ENCODE measurements around the gene RPL10A.

RPL10A gene

GRCh38 chr6:35443341-35444030 is 24.7 kb upstream of the RPL10A start:
- Histone ChIP-seq H3K27ac (ENCODE audit: low read depth, low read length) (no peak overlapping the region), H3K9me3 (ENCODE audit: control insufficient read depth, insufficient read depth, low read length) (no peaks in the 10 kb centered on the region), H3K79me2 (ENCODE audit: control insufficient read depth, low read length) (no peaks in the 10 kb centered on the region), H3K4me2 (ENCODE audit: low read length) (no peak overlapping the region), H3K9me2 (replicated peaks; ENCODE audit: control insufficient read depth, low read length) (no peaks in the 10 kb centered on the region), H3K36me3 (ENCODE audit: control insufficient read depth, low read length) (no peaks in the 10 kb centered on the region), H3K27me3 (ENCODE audit: control insufficient read depth, low read length) (no peaks in the 10 kb centered on the region), H4K20me1 (ENCODE audit: control insufficient read depth, insufficient read depth, low read depth, low read length) (no peaks in the 10 kb centered on the region), H3K4me1 (ENCODE audit: control insufficient read depth, low read length) (no peaks in the 10 kb centered on the region), H3K4me3 (ENCODE audit: low read length) (no peak overlapping the region), H3F3A (ENCODE audit: control insufficient read depth, insufficient read depth) (no peaks in the 10 kb centered on the region)
- TF ChIP-seq CTCF (IDR thresholded peaks at IDR 0.05; ENCODE audit: low read depth, low read length, poor library complexity, severe bottlenecking) (no peak), EZH2phosphoT487 (IDR thresholded peaks at IDR 0.05; ENCODE audit: borderline replicate concordance, low read length) (no peak)

GRCh38 chr6:35445691-35446090 is 22.5 kb upstream of the RPL10A start:
- Histone ChIP-seq H3K27ac (ENCODE audit: low read depth, low read length) (no peak overlapping the region), H3K36me3 (ENCODE audit: control insufficient read depth, low read length) (no peaks in the 10 kb centered on the region), H3K79me2 (ENCODE audit: control insufficient read depth, low read length) (no peaks in the 10 kb centered on the region), H4K20me1 (ENCODE audit: control insufficient read depth, insufficient read depth, low read depth, low read length) (no peaks in the 10 kb centered on the region), H3K4me2 (ENCODE audit: low read length) (no peak overlapping the region), H3K4me1 (ENCODE audit: control insufficient read depth, low read length) (peaks cover 5% of the 10 kb centered on the region), H3K27me3 (ENCODE audit: control insufficient read depth, low read length) (peaks cover 8% of the 10 kb centered on the region), H3K4me3 (ENCODE audit: low read length) (no peak overlapping the region), H3K9me3 (ENCODE audit: control insufficient read depth, insufficient read depth, low read length) (no peaks in the 10 kb centered on the region), H3F3A (ENCODE audit: control insufficient read depth, insufficient read depth) (0 out of 2 replicates have a peak, but pooled peaks cover 2% of the 10 kb centered on the region), H3K9me2 (replicated peaks; ENCODE audit: control insufficient read depth, low read length) (no peaks in the 10 kb centered on the region)
- TF ChIP-seq CTCF (IDR thresholded peaks at IDR 0.05; ENCODE audit: low read depth, low read length, poor library complexity, severe bottlenecking) (no peak), EZH2phosphoT487 (IDR thresholded peaks at IDR 0.05; ENCODE audit: borderline replicate concordance, low read length) (no peak)

- TF ChIP-seq CTCF (IDR thresholded peaks at IDR 0.05; ENCODE audit: low read depth, low read length, poor library complexity, severe bottlenecking): no peak
- no peak for TF ChIP-seq EZH2phosphoT487 (IDR thresholded peaks at IDR 0.05; ENCODE audit: borderline replicate concordance, low read length)
- Histone ChIP-seq H3K36me3 (ENCODE audit: control insufficient read depth, low read length) (no peaks in the 10 kb centered on the region), H4K20me1 (ENCODE audit: control insufficient read depth, insufficient read depth, low read depth, low read length) (no peaks in the 10 kb centered on the region), H3K4me2 (ENCODE audit: low read length) (no peak overlapping the region), H3K9me2 (replicated peaks; ENCODE audit: control insufficient read depth, low read length) (no peaks in the 10 kb centered on the region), H3K27me3 (ENCODE audit: control insufficient read depth, low read length) (peaks cover 12% of the 10 kb centered on the region), H3K4me3 (ENCODE audit: low read length) (no peak overlapping the region), H3K27ac (ENCODE audit: low read depth, low read length) (no peak overlapping the region), H3K9me3 (ENCODE audit: control insufficient read depth, insufficient read depth, low read length) (no peaks in the 10 kb centered on the region), H3K4me1 (ENCODE audit: control insufficient read depth, low read length) (peaks cover 21% of the 10 kb centered on the region), H3F3A (ENCODE audit: control insufficient read depth, insufficient read depth) (0 out of 2 replicates have a peak, but pooled peaks cover 2% of the 10 kb centered on the region), H3K79me2 (ENCODE audit: control insufficient read depth, low read length) (peaks cover 5% of the 10 kb centered on the region)
Measured at GRCh38 chr6:35448191-35448590, 20.0 kb upstream of the RPL10A start.

Data from DOHH2 (cell line).